ENCODE results near the gene ACOT13.
A peak's percentile ranks its signal among the peaks of the same experiment; 100 is the strongest.

ACOT13 gene

DNA sequence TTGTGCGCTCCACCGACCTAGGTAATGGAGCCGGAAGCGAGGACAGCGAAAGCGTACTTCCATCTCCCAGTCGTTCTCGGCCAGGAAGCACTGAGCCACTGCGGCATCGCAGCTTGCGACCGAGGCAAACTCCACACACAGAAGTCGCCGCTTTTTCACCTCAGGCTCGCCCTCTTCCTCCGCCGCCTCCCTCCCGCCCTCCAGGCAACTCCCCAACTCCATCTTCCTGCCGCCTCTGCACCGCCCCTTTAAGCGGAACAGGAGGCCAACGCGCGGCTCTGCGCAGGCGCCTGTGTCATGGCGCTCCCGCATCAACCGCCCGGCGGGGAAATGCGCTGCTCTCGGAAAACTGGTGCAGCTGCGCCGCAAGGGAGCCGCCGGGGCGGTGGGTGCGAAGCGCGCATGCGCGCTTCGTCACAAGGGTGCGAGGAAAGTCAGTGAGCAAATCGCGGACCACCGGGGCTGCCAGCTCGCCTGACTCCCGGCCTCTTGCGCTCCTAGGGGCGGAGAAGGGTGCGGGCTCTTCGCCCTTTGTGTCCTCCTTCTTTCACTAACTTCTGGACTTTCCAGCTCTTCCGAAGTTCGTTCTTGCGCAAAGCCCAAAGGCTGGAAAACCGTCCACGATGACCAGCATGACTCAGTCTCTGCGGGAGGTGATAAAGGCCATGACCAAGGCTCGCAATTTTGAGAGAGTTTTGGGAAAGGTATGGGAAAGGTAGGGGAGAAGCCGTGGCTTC lies at the start of gene ACOT13, which contains the start of gene TDP2:
Gene ACOT13 (plus strand): TSS at position 437 of the 737 bp plus-strand sequence. CDS start 187 bp downstream, at position 624.
Gene TDP2 (minus strand): TSS at position 259 of the 737 bp plus-strand sequence. CDS start 37 bp downstream, at position 222.
- peak within 1 kb of the TSS; percentile 81 for H3K27ac ChIP-seq
- TF ChIP-seq, protein P1, sequence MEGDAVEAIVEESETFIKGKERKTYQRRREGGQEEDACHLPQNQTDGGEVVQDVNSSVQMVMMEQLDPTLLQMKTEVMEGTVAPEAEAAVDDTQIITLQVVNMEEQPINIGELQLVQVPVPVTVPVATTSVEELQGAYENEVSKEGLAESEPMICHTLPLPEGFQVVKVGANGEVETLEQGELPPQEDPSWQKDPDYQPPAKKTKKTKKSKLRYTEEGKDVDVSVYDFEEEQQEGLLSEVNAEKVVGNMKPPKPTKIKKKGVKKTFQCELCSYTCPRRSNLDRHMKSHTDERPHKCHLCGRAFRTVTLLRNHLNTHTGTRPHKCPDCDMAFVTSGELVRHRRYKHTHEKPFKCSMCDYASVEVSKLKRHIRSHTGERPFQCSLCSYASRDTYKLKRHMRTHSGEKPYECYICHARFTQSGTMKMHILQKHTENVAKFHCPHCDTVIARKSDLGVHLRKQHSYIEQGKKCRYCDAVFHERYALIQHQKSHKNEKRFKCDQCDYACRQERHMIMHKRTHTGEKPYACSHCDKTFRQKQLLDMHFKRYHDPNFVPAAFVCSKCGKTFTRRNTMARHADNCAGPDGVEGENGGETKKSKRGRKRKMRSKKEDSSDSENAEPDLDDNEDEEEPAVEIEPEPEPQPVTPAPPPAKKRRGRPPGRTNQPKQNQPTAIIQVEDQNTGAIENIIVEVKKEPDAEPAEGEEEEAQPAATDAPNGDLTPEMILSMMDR (conservative IDR thresholded peaks at IDR 0.05), result peak; percentile 51
- 0 out of 2 replicates have a peak, but pooled peaks have one; percentile 21 for TF ChIP-seq ZFX (IDR thresholded peaks at IDR 0.05)

- no peak overlapping the region for H3K27ac ChIP-seq
- TF ChIP-seq, protein P1 (conservative IDR thresholded peaks at IDR 0.05), result no peak
- TF ChIP-seq ZFX (IDR thresholded peaks at IDR 0.05), result no peak
Observed at GRCh38 chr6:24619661-24620060, 47.2 kb upstream of the ACOT13 start.

- TF ChIP-seq, protein P1 (conservative IDR thresholded peaks at IDR 0.05), result no peak
- no peak for TF ChIP-seq ZFX (IDR thresholded peaks at IDR 0.05)
- no peak overlapping the region for H3K27ac ChIP-seq
Observed at GRCh38 chr6:24620637-24621036, 46.2 kb upstream of the ACOT13 start.

DNA sequence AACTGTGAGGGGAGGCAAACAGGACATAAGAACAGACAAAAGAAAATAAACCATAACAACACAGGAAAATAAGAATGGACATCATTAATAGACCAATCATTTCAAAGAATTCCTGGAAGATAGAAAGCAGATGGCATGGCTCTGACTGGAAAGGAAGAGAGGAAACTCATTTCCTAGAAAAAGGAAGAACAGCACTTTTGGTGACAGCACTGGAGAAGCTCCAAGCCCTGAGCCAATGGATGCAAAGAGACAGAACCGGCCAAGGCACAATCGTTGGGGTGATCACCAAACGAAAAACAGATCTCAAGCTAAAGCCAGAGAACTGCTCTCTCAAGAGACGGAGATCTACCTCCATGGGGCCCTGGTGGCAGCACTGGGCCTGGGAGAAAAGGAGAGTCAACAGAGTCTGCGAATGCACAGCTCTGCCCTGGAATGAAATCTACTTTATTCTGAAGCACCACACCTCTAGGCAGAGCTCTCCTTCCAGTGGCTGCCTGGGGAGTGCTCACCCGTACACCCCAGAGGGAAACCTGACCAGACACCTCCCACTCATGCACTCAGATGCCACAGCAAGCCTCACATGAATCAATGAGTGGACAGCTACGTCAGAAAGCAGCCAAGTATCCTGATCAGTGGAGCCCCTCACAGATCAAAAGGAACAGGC lies 45.1 kb upstream of the ACOT13 start:
- TF ChIP-seq, protein P1 (conservative IDR thresholded peaks at IDR 0.05), result no peak
- TF ChIP-seq ZFX (IDR thresholded peaks at IDR 0.05), result no peak
- no peak overlapping the region for H3K27ac ChIP-seq

DNA sequence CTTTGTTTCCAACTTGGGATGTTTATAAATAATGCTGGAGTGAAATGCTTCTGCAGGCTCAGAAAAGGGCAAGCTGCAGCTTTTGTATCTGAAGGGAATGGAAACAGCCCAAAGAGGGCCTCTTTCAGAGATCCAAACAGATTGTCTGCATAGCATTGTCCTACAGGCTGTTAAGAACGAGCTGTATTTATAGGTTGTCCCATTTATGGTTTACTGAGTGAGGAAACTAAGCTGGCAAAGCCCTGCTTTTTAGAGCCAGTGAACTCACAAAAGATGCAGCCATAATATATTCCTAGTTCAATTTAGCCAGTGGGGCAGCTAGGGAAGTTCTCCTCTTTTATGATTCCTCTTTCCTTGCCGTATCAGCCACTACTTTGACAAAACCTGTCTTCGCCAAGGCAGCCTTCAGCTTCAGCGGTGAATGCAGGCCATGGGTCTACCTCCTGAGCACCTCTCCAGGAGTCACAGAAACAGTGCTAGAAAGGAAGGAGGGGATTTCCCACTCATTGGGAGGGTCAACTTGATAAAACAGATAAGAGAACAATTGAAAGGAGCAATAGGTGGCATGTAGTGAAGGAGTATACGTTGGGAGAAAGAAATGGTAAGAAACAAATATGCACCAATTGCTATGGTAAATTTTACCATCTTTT lies 35.9 kb upstream of the ACOT13 start:
- no peak overlapping the region for H3K27ac ChIP-seq
- TF ChIP-seq, protein P1 (conservative IDR thresholded peaks at IDR 0.05), result no peak
- no peak for TF ChIP-seq ZFX (IDR thresholded peaks at IDR 0.05)

DNA sequence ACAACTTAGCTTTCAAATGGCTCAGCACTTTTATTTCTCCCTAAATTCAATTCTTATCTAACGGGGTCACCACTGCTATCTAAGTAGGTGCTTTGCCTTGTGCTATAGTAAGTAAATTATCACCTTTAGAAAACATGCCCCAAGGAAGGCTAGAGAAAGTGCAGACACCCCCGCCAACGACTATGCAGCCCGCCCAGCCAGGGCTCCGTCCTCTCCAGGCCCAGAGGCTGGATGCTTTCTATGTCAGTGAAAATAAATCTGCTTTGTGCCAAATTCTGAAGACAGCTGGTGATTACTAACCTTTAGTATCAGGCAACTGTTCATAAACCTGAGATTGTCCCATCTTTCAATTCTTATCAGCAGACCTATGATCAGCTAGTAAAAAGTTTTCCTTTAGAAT lies 35.2 kb upstream of the ACOT13 start:
- H3K27ac ChIP-seq, result no peak overlapping the region
- no peak for TF ChIP-seq ZFX (IDR thresholded peaks at IDR 0.05)
- TF ChIP-seq, protein P1 (conservative IDR thresholded peaks at IDR 0.05), result no peak

DNA sequence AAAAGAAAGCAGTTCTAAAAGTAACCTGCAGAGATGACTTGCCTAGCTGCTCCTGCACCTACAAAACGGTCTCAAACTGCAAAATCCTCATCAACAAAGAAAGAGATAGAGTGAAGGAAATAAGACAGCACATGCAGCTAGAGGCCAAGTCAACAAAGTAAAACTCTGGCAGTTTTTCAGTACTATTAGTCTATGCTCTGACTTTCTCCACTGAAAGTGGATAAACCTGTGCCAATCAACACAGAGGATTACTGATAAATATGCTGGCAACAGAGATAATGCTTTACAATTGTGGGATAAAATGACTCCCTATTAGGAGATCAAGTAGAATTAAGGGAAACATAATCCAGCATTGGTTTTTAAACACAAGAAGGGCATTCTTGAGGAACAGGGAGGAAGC lies 34.3 kb upstream of the ACOT13 start:
- no peak overlapping the region for H3K27ac ChIP-seq
- no peak for TF ChIP-seq ZFX (IDR thresholded peaks at IDR 0.05)
- TF ChIP-seq, protein P1 (conservative IDR thresholded peaks at IDR 0.05), result no peak

All from C4-2B (cell line).